Mammary epithelial cell (primary cell): ENCODE measurements around the gene ELAC2.

Source experiments
- EZH2 ChIP-seq: IDR thresholded peaks from 2 replicates; pipeline ENCODE4 v1.6.1; 2012; ENCODE audit warnings: low read length, inconsistent platforms, borderline replicate concordance
- TF ChIP-seq, protein P1 (sequence below), 2 donors: IDR thresholded peaks in 1 of 2; conservative IDR thresholded peaks in 1 of 2; 2 replicates each; pipeline ENCODE4 v1.5.1; 2011 to 2012; ENCODE audit warnings: inconsistent platforms in 2 of 2, low read length in 2 of 2, mild to moderate bottlenecking in 2 of 2, control low read depth in 1 of 2, low read depth in 1 of 2; ENCODE audit not compliant: insufficient read depth in 1 of 2; ENCODE audit errors: extremely low read depth in 1 of 2

DNA sequence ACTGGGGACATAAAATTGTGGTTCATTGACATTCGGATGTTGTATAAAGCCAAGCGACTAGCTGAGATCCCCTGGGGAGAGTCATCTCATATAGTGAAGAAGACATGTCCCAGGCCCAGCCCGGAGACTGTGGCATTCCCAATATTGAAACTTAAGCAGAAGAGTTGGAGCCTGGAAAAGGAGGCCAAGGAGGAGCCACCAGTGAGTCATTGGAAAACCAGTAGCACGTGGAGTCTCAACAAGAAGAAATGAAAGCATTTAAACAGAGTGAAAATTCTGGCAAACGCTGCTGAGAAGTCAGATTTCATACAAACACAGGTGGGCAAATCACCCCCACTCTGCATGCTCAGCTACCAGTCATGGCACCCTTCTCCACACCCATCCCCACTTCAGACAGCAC is 9.4 kb upstream of the ELAC2 start:
- TF ChIP-seq, protein P1, sequence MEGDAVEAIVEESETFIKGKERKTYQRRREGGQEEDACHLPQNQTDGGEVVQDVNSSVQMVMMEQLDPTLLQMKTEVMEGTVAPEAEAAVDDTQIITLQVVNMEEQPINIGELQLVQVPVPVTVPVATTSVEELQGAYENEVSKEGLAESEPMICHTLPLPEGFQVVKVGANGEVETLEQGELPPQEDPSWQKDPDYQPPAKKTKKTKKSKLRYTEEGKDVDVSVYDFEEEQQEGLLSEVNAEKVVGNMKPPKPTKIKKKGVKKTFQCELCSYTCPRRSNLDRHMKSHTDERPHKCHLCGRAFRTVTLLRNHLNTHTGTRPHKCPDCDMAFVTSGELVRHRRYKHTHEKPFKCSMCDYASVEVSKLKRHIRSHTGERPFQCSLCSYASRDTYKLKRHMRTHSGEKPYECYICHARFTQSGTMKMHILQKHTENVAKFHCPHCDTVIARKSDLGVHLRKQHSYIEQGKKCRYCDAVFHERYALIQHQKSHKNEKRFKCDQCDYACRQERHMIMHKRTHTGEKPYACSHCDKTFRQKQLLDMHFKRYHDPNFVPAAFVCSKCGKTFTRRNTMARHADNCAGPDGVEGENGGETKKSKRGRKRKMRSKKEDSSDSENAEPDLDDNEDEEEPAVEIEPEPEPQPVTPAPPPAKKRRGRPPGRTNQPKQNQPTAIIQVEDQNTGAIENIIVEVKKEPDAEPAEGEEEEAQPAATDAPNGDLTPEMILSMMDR (conservative IDR thresholded peaks at IDR 0.05 in 1 of 2, IDR thresholded peaks at IDR 0.05 in 1 of 2; ENCODE audit: extremely low read depth in 1 of 2, insufficient read depth in 1 of 2, low read depth in 1 of 2, low read length in 2 of 2): no peak
- TF ChIP-seq EZH2: no peak
